Measurements from ENCODE around the gene ADAM15.
A peak's percentile ranks its signal among the peaks of the same experiment; 100 is the strongest.

Gene ADAM15

GRCh38 chr1:155086856-155087535 is 35.9 kb downstream of the ADAM15 start:
- DNase-seq (ENCODE audit: extremely low read depth, low read depth), result no peak
- TF ChIP-seq CTCF (IDR thresholded peaks at IDR 0.05; ENCODE audit: low read depth, low read length), result no peak

- TF ChIP-seq CTCF (IDR thresholded peaks at IDR 0.05; ENCODE audit: low read depth, low read length), result peak; percentile 98
- no peak for DNase-seq (ENCODE audit: extremely low read depth, low read depth)
Measured at GRCh38 chr1:155091071-155092051, 40.2 kb downstream of the ADAM15 start.

- no peak for DNase-seq (ENCODE audit: extremely low read depth, low read depth)
- TF ChIP-seq CTCF (IDR thresholded peaks at IDR 0.05; ENCODE audit: low read depth, low read length), result no peak
Measured at GRCh38 chr1:155092131-155092530, 41.0 kb downstream of the ADAM15 start.

- DNase-seq (ENCODE audit: extremely low read depth, low read depth), result no peak
- no peak for TF ChIP-seq CTCF (IDR thresholded peaks at IDR 0.05; ENCODE audit: low read depth, low read length)
Measured at GRCh38 chr1:155092641-155093040, 41.5 kb downstream of the ADAM15 start.

GRCh38 chr1:155093911-155094621 is 43.0 kb downstream of the ADAM15 start:
- no peak for DNase-seq (ENCODE audit: extremely low read depth, low read depth)
- peak; percentile 44 for TF ChIP-seq CTCF (IDR thresholded peaks at IDR 0.05; ENCODE audit: low read depth, low read length)

- DNase-seq (ENCODE audit: extremely low read depth, low read depth), result no peak
- no peak for TF ChIP-seq CTCF (IDR thresholded peaks at IDR 0.05; ENCODE audit: low read depth, low read length)
Measured at GRCh38 chr1:155094622-155094948, 43.5 kb downstream of the ADAM15 start.
